Mesendoderm (in vitro differentiated cells): ENCODE results near the gene ST8SIA5.

Experiments used
- DNase-seq: peaks from one replicate; pipeline ENCODE4 v3.0.0; 2013
- H2AK5ac ChIP-seq: 2 replicates; pipeline ENCODE4 v1.6.1; 2013; ENCODE audit warnings: low read length, inconsistent platforms
- H2BK120ac ChIP-seq: 2 replicates; pipeline ENCODE4 v1.6.1; 2013; ENCODE audit warnings: low read depth, mild to moderate bottlenecking, low read length, moderate library complexity, mixed read lengths
- H2BK15ac ChIP-seq: replicated peaks from 2 replicates; pipeline ENCODE4 v1.6.1; 2013; ENCODE audit warnings: low read depth, mild to moderate bottlenecking, moderate library complexity
- H2BK5ac ChIP-seq: 2 replicates; pipeline ENCODE4 v1.6.1; 2013; ENCODE audit warnings: low read length, inconsistent platforms
- H3K18ac ChIP-seq: 2 replicates; pipeline ENCODE4 v1.6.1; 2013; ENCODE audit warnings: mild to moderate bottlenecking, low read length, mixed read lengths
- H3K23ac ChIP-seq: one replicate; pipeline ENCODE4 v1.6.1; 2013; ENCODE audit warnings: low read length
- H3K27ac ChIP-seq: 2 replicates; pipeline ENCODE4 v1.5.1; 2013; ENCODE audit warnings: low read depth, mild to moderate bottlenecking, inconsistent platforms, low read length, moderate library complexity
- H3K27me3 ChIP-seq: 2 replicates; pipeline ENCODE4 v1.6.1; 2013; ENCODE audit warnings: low read length, control low read depth, mild to moderate bottlenecking, inconsistent platforms; ENCODE audit not compliant: insufficient read depth, poor library complexity
- H3K36me3 ChIP-seq: 2 replicates; pipeline ENCODE4 v1.6.1; 2013; ENCODE audit warnings: low read length, inconsistent platforms; ENCODE audit not compliant: control insufficient read depth, insufficient read depth
- H3K4ac ChIP-seq: one replicate; pipeline ENCODE4 v1.6.1; 2013; ENCODE audit warnings: low read depth, mild to moderate bottlenecking, low read length, moderate library complexity
- H3K4me1 ChIP-seq: 2 replicates; pipeline ENCODE4 v1.6.1; 2013; ENCODE audit warnings: low read depth, low read length, inconsistent platforms; ENCODE audit not compliant: control insufficient read depth
- H3K4me2 ChIP-seq: 2 replicates; pipeline ENCODE4 v1.6.1; 2013; ENCODE audit warnings: low read length
- H3K4me3 ChIP-seq: 2 replicates; pipeline ENCODE4 v1.5.1; 2013; ENCODE audit warnings: mild to moderate bottlenecking, low read length
- H3K56ac ChIP-seq: one replicate; pipeline ENCODE4 v1.6.1; 2013; ENCODE audit warnings: low read length
- H3K79me1 ChIP-seq: 2 replicates; pipeline ENCODE4 v1.6.1; 2013; ENCODE audit warnings: low read length, inconsistent platforms
- H3K79me2 ChIP-seq: 2 replicates; pipeline ENCODE4 v1.6.1; 2013; ENCODE audit warnings: mild to moderate bottlenecking, low read length; ENCODE audit not compliant: control insufficient read depth, insufficient read depth
- H3K9ac ChIP-seq: 2 replicates; pipeline ENCODE4 v1.6.1; 2013; ENCODE audit warnings: low read length, inconsistent platforms
- H4K5ac ChIP-seq: one replicate; pipeline ENCODE4 v1.6.1; 2013; ENCODE audit warnings: low read length
- H4K8ac ChIP-seq: one replicate; pipeline ENCODE4 v1.6.1; 2013; ENCODE audit warnings: low read depth, mild to moderate bottlenecking, control low read depth, low read length, moderate library complexity
- WGBS: extraction: QIAGEN DNeasy Blood & Tissue Kit; methylation state at CpG from one replicate; pipeline ENCODE4 v1.1.7; 2013; ENCODE audit warnings: low lambda C conversion rate, missing lambda C conversion rate; ENCODE audit not compliant: insufficient coverage; ENCODE audit errors: extremely low coverage; 5-methylcytosine and 5-hydroxymethylcytosine counted together

Gene ST8SIA5

DNA sequence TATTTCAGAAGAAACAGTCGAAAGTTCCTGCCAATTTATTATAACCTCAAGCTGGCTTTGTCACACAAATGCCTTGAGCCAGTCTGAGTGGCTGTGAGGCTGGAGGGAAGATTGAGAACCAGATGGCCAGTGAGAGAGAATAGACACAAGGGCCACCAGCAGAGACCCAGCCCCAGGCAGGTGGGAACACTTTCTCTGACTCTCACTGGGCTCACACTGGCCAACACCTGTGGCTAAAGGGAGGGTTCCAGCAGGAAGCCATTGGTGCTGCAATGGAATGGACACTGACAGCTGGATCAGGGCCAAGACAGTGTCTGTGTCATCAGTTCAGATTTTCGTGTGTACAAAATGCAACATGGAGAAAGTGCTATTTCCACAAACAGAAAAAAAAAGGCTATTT is 129.7 kb downstream of the ST8SIA5 start:
- Histone ChIP-seq H2AK5ac (no peak overlapping the region), H3K27me3 (no peaks in the 10 kb centered on the region), H3K9ac (no peak overlapping the region), H4K5ac (no peak overlapping the region), H3K36me3 (no peaks in the 10 kb centered on the region), H3K18ac (no peak overlapping the region), H3K4me2 (no peak overlapping the region), H2BK5ac (no peak overlapping the region), H3K23ac (no peak overlapping the region), H3K79me1 (no peaks in the 10 kb centered on the region), H3K4me3 (no peak overlapping the region), H3K27ac (no peak overlapping the region), H2BK120ac (no peak overlapping the region), H3K56ac (no peak overlapping the region), H3K79me2 (no peaks in the 10 kb centered on the region), H2BK15ac (no peak overlapping the region), H3K4me1 (no peaks in the 10 kb centered on the region), H4K8ac (no peak overlapping the region), H3K4ac (no peak overlapping the region)
- WGBS, result no CpG with 5 or more reads among the region's 2 CpGs
- no peak for DNase-seq

DNA sequence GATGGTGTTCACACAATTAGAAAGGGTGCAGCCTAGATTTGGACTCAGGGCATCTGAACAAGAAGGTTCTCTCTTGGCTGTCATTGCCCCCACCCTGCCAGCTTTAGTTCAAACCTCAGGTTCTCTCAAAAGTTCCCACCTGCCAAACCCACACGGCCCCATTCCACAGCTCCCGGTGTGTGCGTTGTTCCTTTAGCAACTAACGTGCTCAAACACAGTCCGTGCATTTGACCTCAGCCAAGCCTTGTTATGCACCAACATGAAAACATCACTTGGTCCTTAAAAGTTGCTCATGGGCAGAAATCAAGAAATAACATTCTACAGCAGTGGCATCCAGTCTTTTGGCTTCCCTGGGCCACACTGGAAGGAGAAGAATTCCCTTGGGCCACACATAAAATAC is 131.8 kb downstream of the ST8SIA5 start:
- H3K56ac ChIP-seq, result no peak overlapping the region
- DNase-seq, result no peak
- no peak overlapping the region for H3K27ac ChIP-seq
- WGBS, result no CpG with 5 or more reads among the region's 5 CpGs
- no peak overlapping the region for H4K5ac ChIP-seq
- no peak overlapping the region for H2BK15ac ChIP-seq
- H3K18ac ChIP-seq, result no peak overlapping the region
- H3K23ac ChIP-seq, result no peak overlapping the region
- H3K36me3 ChIP-seq, result no peaks in the 10 kb centered on the region
- H3K79me1 ChIP-seq, result no peaks in the 10 kb centered on the region
- no peak overlapping the region for H3K4ac ChIP-seq
- no peak overlapping the region for H2BK5ac ChIP-seq
- no peaks in the 10 kb centered on the region for H3K4me1 ChIP-seq
- no peak overlapping the region for H2BK120ac ChIP-seq
- no peak overlapping the region for H3K9ac ChIP-seq
- no peak overlapping the region for H2AK5ac ChIP-seq
- H4K8ac ChIP-seq, result no peak overlapping the region
- no peaks in the 10 kb centered on the region for H3K79me2 ChIP-seq
- no peak overlapping the region for H3K4me2 ChIP-seq
- no peaks in the 10 kb centered on the region for H3K27me3 ChIP-seq
- H3K4me3 ChIP-seq, result no peak overlapping the region

DNA sequence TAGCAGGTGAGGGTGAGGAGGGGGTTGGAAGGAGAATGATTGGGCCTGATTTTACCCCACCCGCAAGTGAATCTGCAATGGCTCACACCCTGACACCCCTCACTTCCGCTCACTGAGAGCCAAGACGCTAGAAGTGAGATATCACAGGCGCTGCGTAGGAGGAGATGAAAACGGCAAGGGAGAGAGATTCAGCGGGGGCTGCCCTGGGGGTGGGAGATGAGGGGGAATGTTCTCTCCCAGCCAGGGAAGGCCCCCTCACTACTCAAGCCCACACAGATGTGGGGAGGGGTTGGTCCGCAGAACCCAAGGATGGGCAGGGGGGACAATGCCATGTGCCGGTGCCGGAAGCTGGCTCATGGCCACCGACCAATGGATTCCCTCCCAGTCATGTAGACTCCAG is 132.7 kb downstream of the ST8SIA5 start:
- H3K79me2 ChIP-seq, result no peaks in the 10 kb centered on the region
- no peak overlapping the region for H3K9ac ChIP-seq
- DNase-seq, result no peak
- H2BK15ac ChIP-seq, result no peak overlapping the region
- no peak overlapping the region for H2BK5ac ChIP-seq
- no peak overlapping the region for H3K4ac ChIP-seq
- no peaks in the 10 kb centered on the region for H3K4me1 ChIP-seq
- H3K56ac ChIP-seq, result no peak overlapping the region
- no peak overlapping the region for H3K27ac ChIP-seq
- H2AK5ac ChIP-seq, result no peak overlapping the region
- no peaks in the 10 kb centered on the region for H3K79me1 ChIP-seq
- H3K4me2 ChIP-seq, result no peak overlapping the region
- H3K4me3 ChIP-seq, result no peak overlapping the region
- H3K27me3 ChIP-seq, result no peaks in the 10 kb centered on the region
- no peak overlapping the region for H2BK120ac ChIP-seq
- no peaks in the 10 kb centered on the region for H3K36me3 ChIP-seq
- H3K18ac ChIP-seq, result no peak overlapping the region
- no peak overlapping the region for H3K23ac ChIP-seq
- no peak overlapping the region for H4K5ac ChIP-seq
- H4K8ac ChIP-seq, result no peak overlapping the region
- WGBS, result no CpG with 5 or more reads among the region's 11 CpGs

DNA sequence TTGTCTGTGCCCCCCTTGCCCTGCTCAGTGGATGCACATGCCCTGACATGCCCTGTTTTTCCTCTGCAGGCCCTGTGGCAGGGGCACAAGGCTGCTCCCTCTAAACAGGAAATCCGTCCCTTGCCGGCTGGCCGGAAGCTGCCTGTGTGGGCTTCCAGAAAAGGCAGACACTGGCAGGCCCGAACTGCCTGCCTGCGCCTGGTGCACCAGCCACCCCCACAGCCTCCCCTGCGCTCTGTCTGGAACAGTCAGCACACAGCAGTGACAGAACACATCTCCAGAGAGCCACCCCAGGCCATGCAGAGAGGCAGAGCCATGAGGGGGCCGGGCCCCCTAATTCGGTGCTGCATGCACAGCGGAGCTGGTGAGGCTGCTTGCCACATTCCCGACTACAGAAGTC is 133.3 kb downstream of the ST8SIA5 start:
- no peaks in the 10 kb centered on the region for H3K79me1 ChIP-seq
- H3K4me3 ChIP-seq, result no peak overlapping the region
- no peak overlapping the region for H3K23ac ChIP-seq
- H3K27ac ChIP-seq, result no peak overlapping the region
- no peaks in the 10 kb centered on the region for H3K4me1 ChIP-seq
- H2BK5ac ChIP-seq, result no peak overlapping the region
- H3K4ac ChIP-seq, result no peak overlapping the region
- H4K8ac ChIP-seq, result no peak overlapping the region
- WGBS, result no CpG with 5 or more reads among the region's 10 CpGs
- H3K27me3 ChIP-seq, result no peaks in the 10 kb centered on the region
- no peaks in the 10 kb centered on the region for H3K79me2 ChIP-seq
- no peak overlapping the region for H4K5ac ChIP-seq
- H3K9ac ChIP-seq, result no peak overlapping the region
- H3K56ac ChIP-seq, result no peak overlapping the region
- DNase-seq, result no peak
- no peak overlapping the region for H2AK5ac ChIP-seq
- H2BK15ac ChIP-seq, result no peak overlapping the region
- H3K4me2 ChIP-seq, result no peak overlapping the region
- no peaks in the 10 kb centered on the region for H3K36me3 ChIP-seq
- H2BK120ac ChIP-seq, result no peak overlapping the region
- no peak overlapping the region for H3K18ac ChIP-seq

DNA sequence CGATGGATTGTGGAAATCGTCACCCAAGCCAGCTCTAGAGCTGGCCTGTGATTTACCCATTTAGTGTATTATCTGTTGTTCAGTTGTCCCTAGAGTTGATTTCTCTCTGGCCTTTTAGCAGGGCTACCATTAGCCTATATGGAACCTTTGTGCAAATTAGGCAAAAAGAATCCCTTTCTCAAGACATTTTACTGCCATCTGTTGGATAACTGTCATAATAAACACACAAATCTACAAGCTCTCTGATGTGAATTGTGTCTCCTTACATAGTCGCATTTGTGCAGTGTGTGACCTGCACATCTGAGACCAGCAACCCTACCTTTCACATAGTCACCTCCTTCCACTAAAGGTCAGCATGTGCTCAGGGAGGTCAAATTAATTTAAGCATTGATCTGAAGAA is 133.9 kb downstream of the ST8SIA5 start:
- H3K79me2 ChIP-seq, result no peaks in the 10 kb centered on the region
- no peak overlapping the region for H4K8ac ChIP-seq
- H4K5ac ChIP-seq, result no peak overlapping the region
- no peaks in the 10 kb centered on the region for H3K36me3 ChIP-seq
- H3K4ac ChIP-seq, result no peak overlapping the region
- peak; percentile 20 for DNase-seq
- WGBS, result no CpG with 5 or more reads among the region's 3 CpGs
- no peak overlapping the region for H2AK5ac ChIP-seq
- H3K27me3 ChIP-seq, result no peaks in the 10 kb centered on the region
- H3K4me3 ChIP-seq, result no peak overlapping the region
- H3K18ac ChIP-seq, result no peak overlapping the region
- no peak overlapping the region for H3K9ac ChIP-seq
- H3K4me2 ChIP-seq, result no peak overlapping the region
- H2BK15ac ChIP-seq, result no peak overlapping the region
- H3K27ac ChIP-seq, result no peak overlapping the region
- no peak overlapping the region for H2BK120ac ChIP-seq
- H2BK5ac ChIP-seq, result no peak overlapping the region
- H3K79me1 ChIP-seq, result no peaks in the 10 kb centered on the region
- no peak overlapping the region for H3K23ac ChIP-seq
- no peak overlapping the region for H3K56ac ChIP-seq
- no peaks in the 10 kb centered on the region for H3K4me1 ChIP-seq

DNA sequence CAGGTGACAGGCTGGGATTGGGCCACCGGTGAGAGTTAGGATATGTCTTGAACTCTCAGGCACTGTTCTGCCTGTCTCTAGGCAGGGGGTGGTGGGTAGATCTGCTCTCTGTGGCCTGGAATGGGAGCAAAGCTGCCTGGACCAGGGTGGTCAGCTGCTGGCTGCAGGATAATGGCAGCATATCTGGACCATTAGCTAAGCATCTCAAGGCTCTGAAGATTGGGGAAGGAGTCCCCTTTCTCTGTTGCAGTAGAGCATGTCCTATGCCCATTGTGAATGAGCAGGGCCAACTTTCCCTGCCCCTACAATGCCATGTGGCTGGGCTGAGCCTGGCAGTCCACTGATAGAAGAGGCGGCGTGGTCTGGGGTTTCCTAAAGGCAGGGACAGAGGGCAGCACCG is 134.4 kb downstream of the ST8SIA5 start:
- no peak overlapping the region for H4K8ac ChIP-seq
- H3K79me1 ChIP-seq, result no peaks in the 10 kb centered on the region
- no peaks in the 10 kb centered on the region for H3K27me3 ChIP-seq
- no peak overlapping the region for H3K27ac ChIP-seq
- no peak overlapping the region for H3K4ac ChIP-seq
- H3K56ac ChIP-seq, result no peak overlapping the region
- WGBS, result no CpG with 5 or more reads among the region's 4 CpGs
- no peak overlapping the region for H3K9ac ChIP-seq
- H2AK5ac ChIP-seq, result no peak overlapping the region
- H3K36me3 ChIP-seq, result no peaks in the 10 kb centered on the region
- H3K4me3 ChIP-seq, result no peak overlapping the region
- H3K23ac ChIP-seq, result no peak overlapping the region
- H3K18ac ChIP-seq, result no peak overlapping the region
- DNase-seq, result no peak
- H4K5ac ChIP-seq, result no peak overlapping the region
- H2BK15ac ChIP-seq, result no peak overlapping the region
- no peak overlapping the region for H2BK5ac ChIP-seq
- no peak overlapping the region for H3K4me2 ChIP-seq
- no peaks in the 10 kb centered on the region for H3K79me2 ChIP-seq
- H2BK120ac ChIP-seq, result no peak overlapping the region
- no peaks in the 10 kb centered on the region for H3K4me1 ChIP-seq
